ENCODE data around the gene MED26.

MED26 gene

DNA sequence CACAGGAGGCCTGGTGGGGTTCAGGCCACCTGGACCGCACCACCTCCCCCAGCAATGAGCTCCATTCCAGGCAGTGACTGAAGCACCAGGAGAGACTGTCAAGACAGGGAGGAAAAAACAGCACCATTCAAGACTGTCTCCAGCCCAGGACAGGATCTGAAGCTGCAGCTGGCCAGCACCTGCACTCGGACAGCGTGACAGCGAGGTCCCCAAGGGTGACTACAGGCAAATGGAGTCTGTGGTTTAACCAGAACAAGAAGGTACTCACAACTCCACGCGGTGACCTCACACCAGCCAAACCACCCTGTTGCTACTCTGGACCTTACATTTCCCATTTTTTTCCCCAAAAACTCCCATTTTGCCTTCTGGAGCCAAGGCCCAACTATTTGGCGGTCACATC lies 9.8 kb downstream of the MED26 start:
- DNase-seq (ENCODE audit: low read depth in 1 of 2, low spot score in 1 of 2), result no peak

DNA sequence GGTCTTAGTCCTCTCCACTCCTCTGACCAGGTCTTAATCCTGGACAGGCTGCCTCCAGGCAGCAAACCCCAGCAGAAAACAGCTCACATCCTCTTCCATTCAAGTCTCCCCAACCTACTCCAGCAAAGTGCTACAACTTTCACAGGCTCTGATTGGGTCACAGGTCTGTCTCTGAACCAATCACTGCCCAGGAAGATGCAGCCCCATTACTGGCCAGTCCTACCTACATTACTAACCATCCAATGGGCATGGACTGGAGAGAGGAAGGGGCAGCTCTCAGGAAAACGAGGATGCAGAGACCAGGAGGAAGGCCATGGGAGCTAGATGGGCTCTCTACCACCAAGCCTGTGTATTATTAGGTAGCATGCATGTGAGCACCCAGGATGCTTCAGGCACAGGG lies 12.2 kb downstream of the MED26 start:
- DNase-seq (ENCODE audit: low read depth in 1 of 2, low spot score in 1 of 2), result no peak

DNA sequence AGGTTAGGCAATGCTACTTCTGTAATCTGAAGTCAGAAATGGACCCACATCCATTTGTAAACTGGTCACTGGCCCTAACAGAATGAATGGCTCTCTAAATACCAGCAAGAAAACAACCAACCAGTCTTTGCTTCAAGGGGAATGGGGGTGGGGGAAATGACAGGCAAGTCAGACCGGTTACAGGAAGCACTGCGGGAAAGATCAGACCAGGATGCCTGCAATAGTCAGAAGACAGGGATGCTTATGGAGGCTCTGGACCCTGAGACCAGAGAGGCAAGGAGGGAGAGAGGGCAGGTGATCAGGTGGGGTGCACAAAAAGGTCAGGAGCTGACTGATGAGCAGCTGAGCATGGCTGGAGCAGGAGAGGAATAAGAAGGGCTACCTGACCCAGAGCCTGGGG lies 13.1 kb downstream of the MED26 start:
- DNase-seq (ENCODE audit: low read depth in 1 of 2, low spot score in 1 of 2), result no peak

DNA sequence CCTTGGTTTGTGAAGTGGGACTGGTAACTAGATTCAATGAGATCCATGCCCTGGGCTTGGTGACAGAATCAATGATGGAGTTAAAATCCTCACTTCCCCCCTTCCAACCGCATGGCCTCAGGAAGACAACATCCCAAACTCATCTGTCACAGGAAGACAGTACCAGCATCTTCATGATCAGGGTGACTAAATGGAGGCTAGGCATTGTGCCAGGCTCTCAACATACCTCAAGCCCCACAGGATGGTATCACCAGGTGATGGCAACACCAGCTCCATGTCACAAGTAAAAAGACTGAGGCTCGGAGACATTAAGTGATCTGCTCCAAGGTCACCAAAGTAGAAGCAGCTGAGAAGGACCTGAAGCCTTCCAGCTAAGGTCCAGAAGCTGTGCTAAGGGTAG lies 14.2 kb downstream of the MED26 start:
- DNase-seq (ENCODE audit: low read depth in 1 of 2, low spot score in 1 of 2), result no peak

DNA sequence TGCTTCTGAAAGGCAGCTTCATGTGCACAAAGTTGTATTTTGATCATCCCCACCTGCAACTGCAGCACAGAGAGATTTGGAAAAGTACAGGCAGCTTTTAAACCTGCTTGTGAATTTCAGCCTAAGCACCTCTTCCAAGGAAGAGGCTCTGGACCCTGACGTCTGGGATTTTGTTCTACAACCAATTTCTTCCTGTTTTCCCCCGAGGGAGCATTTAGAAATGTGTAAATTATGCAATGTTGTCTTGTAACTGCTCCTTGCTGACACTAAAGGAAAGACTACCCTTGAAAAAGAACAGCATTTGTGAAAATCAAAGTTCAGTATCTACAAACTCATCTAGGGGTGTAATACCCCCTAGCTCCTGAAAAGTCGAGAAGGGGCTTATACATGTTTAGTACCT lies 15.4 kb downstream of the MED26 start:
- DNase-seq (ENCODE audit: low read depth in 1 of 2, low spot score in 1 of 2), result no peak

DNA sequence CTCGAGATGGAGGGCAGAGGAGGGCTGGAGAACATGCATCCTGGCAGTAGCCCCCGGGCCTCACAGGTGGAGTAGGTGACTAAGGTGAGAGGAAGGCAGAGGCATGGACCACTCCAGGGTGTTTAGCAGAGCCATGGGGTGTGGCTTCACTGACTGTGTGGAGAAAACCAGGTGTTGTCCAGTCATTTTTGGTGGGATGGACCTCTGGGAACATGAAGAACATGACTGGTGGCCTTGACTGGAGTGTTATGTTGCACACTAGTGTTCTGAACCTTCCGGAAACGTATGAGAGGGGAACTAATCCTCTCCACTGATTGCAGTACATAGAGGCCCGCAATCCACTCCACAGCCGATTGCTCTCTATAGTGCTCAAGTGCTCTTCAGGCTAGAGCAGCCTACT lies 16.9 kb downstream of the MED26 start:
- no peak for DNase-seq (ENCODE audit: low read depth in 1 of 2, low spot score in 1 of 2)

DNA sequence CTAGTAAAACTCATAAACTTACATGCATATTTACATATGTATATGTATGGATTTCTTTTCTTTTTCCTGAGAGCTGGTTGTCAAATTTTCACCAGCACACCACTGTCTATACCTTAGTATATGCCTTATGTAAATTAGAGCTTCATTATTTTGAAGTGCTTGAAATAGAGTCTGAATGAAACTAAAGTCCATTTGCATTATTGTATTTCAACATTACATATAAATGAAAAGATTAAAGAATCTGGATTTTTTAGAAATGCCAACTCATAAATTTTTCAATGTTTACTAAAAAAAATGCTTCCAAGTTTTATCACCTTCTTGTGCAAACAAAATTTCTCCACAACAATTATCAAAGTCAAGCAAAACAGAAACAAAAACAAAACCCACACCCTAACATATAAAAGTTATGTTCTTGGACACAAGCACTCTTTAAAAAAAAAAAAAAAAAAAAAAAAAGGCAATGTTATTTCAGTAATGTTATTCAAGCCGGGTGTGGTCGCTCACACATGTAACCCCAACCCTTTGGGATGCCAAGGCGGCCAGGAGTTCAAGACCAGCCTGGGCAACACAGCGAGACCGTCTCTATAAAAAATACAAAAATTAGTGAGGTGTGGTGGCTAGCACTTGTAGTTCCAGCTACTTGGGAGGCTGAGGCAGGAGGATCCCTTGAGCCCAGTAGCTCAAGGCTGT lies 18.3 kb downstream of the MED26 start:
- no peak for DNase-seq (ENCODE audit: low read depth in 1 of 2, low spot score in 1 of 2)

DNA sequence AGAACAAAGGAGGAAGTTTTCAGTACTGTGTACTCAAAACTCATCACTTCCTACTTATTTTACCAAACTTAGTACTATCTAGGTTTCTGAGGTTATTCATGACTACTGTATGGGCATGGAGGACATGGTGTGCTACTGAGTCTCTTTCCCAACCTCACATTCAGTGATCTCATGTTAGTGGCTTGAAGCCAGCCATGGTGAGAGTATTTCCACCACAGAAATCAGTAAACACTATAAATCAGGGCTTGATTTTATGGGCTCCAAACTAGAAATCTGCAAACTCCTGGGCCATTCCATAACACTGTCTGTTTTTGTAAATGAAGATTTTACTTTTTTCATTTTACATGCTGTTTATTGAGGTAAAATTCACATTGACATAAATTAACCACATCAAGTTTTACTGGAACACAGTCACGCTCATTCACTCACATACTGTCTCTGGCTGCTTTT lies 19.7 kb downstream of the MED26 start:
- no peak for DNase-seq (ENCODE audit: low read depth in 1 of 2, low spot score in 1 of 2)

DNA sequence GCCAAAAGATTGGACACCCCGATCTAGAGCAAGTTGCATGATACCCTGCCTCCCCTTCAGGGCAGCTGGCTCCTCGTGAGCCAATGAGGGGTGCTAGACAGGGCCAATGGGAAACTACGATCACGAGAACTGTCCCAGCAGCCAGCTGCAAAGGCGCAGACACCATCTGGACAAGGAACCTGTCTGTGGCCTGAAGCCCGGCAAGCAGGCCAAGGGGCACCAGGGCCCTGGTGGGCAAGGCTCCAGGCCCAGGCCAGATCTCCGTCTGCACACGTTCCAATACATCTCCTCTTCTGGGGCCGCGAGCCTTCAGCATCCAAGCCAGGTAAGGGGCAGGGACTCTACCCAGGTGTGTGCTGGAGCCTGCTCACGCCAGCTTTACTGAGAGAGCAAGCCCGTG lies 20.2 kb downstream of the MED26 start:
- no peak for DNase-seq (ENCODE audit: low read depth in 1 of 2, low spot score in 1 of 2)

DNA sequence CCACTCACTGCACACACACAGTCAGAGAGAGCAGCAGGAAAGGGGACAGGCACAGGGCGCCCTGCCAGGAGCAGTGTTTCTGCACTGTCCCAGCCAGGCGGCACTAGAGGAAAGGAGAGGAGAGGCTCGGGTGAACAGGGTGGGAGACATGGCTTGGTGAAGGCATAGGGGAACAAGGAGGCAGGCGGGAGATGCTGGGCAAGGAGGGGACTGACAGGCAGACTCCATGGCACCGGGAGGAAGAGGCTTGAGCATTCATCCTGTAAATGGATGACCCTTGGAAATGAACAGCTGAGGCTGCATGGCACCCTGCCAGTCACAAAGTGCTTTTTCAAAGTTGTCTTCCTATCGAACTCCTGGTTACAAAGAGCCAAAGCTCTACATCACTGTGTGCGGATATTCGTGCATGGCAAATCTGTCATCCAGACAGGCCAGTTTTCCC lies 22.4 kb downstream of the MED26 start:
- no peak for DNase-seq (ENCODE audit: low read depth in 1 of 2, low spot score in 1 of 2)

DNA sequence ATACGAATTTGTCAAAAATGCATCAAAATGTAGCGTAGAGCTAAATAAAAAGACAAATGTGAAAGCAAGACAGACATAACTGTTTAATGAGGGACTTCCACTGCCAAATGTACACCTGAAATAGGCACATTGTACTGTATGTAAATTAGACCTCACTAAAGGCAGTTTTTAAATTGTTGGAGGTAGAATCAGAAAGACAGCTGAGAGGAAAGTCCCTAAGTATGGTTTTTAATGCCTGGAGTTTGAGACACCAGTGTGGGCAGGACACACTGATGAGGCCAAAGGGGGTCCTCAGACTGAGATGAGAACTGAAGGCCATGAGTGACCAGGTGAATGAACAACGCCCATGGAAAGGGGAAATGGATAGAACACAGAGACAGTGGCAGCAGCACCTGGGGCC lies 22.9 kb downstream of the MED26 start:
- no peak for DNase-seq (ENCODE audit: low read depth in 1 of 2, low spot score in 1 of 2)

DNA sequence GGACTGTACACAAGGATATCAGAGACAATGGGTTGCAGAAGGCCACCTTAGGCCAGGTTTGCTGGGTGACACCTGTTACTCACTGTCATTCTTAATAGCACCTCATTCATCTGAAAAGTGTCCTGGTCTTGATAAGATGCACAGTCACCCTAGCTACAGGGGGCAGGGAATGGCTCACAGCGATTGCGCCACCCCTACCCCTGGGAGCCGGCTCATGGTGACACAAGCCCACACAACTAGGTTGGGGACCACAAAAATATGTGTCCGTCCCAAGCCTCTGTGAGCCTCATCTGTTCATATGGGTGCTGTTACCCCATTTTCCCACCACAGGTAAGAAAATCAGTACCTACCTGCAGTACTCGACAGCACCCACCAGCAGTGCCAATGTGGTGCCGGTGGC lies 23.4 kb downstream of the MED26 start:
- no peak for DNase-seq (ENCODE audit: low read depth in 1 of 2, low spot score in 1 of 2)

DNA sequence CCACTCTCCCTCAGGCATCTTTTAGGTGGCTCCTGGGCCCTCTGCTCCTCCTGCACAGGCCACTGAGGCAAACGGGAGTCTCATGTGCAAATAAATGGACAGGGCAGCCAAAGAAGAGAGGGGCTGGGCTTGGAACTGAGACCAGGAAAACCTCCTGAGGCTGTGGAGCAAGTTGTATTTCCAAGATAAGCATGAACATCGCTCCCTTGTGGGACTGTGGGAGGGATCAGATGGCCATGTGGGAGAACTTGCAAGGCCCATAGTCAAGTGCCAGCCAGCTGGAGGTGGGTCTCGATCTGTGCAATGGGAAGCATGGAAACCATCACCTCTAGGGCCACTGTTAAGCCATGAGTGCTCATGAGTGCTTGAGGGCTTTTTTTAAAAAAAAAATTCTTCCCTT lies 24.9 kb downstream of the MED26 start:
- DNase-seq (ENCODE audit: low read depth in 1 of 2, low spot score in 1 of 2), result no peak

DNA sequence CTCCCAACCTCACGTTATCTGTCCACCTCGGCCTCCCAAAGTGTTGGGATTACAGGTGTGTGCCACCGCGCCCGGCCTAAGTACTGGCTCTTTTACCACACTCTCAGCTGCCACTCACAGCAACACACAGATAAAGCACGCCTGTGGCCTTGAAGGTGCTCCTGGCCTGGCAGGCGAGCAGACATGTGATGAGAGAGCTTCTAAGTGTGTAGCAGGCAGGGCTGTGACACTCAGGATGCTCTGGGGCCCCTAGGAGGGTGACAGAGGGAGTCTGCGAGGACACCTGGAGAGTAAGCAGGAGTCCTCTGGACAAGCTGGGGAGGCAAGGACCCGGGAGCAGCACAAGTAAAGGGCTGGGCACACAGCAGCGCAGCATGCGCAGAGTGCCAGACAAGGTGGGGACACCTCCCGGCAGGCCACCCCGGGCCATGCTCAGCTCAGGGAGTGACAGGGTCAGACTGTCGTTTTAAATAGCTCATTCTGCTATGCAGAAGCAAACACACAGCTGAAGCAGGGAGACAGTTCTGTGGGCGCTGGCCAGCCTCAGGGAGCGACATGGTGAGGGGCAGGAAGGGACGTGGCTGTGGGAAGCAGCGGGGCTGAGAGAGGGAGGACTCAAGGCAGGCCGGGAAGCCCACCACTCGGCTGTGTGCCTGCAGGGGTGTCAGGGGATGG lies 26.5 kb downstream of the MED26 start:
- DNase-seq (ENCODE audit: low read depth in 1 of 2, low spot score in 1 of 2), result no peak

DNA sequence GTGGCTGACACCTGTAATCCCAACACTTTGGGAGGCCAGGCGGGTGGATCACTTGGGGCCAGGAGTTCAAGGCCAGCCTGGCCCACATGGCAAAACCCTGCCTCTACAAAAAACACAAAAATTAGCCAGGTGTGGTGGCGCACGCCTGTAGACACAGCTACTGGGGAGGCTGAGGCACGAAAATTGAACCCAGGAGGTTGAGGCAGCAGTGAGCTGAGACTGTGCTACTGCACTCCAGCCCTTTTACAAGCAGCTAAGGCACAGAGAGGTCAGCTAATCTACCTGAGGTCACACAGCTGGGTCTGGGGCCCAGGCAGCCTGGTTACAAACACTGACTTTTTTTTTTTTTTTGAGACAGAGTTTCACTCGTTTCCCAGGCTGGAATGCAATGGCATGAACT lies 27.2 kb downstream of the MED26 start:
- DNase-seq (ENCODE audit: low read depth in 1 of 2, low spot score in 1 of 2), result no peak

DNA sequence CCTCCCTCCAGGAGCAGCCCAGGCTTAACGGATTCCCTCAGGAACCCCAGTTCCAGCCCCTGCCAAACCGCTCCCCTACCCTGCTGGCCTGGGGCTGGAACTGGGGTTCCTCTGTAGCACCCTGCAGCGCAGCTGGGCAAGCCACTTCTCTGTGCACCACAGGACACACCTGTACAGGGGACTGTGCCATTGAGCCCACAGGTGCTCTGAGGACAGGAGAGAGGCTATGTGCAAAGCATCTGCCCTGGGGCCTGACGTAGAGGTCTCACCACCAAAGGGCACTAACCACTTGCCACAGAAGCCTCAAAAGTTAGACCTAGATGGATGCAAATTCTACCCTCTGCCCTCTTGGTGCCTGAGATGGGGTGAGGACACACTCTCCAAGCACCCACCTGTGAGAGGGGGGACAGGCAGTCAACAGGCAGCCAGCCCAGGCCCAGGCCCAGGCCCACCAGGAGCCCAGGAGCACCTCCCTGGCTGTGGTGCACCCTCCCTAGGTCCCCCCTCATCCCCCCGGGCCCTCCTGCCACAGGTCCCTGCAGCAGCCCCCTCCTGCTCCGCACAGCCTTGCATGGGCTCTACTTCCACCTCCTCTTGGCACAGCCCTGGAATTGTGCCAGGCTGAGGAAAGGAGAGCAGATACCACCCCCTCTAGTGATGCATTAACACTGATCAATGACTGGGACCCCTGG lies 28.2 kb downstream of the MED26 start:
- DNase-seq (ENCODE audit: low read depth in 1 of 2, low spot score in 1 of 2), result no peak

DNA sequence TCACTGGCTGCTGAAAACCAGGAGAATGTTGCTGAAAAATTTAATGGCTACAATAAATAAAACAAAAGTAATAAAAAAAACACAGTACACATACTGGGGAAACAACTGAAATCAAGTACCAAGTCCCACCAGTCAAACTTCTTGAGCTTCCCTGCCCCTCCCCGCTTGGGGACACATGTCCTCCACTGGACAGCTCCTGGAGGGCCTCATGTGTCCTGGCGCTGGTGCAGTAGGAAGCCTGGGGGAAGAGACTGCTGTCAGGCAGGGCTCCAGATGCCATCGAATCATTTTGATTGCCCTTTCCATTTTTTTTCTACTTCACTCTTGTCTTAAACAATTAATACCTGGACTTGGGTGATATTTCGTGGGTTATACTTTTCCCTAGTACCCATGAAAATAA lies 29.2 kb downstream of the MED26 start:
- no peak for DNase-seq (ENCODE audit: low read depth in 1 of 2, low spot score in 1 of 2)

DNA sequence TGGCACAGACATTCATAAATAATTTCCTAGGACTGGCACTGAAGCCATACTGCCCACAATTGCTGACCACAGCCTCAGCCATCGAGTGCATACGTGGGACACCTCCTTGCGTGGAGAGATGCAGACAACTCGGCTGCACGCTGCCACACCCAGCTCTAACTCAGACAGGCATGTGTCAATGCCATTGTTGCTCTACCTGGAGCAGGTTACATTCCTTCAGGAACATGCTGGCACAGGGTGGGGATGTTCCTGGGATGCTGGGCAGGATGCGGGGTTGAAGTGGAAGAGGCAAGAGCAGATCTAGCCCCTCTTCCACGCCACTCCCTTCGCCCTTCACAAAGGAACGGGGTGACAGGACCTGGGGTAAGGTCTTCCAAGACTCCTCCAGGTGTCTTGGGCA lies 31.6 kb downstream of the MED26 start:
- no peak for DNase-seq (ENCODE audit: low read depth in 1 of 2, low spot score in 1 of 2)

DNA sequence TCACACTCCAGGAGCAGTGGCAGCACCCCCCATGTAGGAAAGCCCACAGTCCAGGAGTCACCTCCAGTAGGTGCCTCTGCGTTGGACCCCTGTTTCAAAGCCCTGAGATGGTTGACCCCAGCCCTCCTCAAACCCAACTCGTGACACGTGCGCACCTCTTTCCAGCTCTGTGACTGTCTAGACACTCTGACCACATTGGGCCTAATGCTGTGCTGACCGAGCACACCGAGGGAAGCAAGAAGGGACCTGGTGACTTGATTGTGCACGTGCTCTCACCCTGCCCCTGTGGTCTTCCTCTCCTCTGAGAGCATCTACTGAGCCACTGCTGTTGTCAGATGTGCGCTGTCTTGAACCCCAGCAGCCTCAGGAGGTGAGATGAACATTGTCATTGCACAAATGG lies 32.9 kb downstream of the MED26 start:
- DNase-seq (ENCODE audit: low read depth in 1 of 2, low spot score in 1 of 2), result no peak

DNA sequence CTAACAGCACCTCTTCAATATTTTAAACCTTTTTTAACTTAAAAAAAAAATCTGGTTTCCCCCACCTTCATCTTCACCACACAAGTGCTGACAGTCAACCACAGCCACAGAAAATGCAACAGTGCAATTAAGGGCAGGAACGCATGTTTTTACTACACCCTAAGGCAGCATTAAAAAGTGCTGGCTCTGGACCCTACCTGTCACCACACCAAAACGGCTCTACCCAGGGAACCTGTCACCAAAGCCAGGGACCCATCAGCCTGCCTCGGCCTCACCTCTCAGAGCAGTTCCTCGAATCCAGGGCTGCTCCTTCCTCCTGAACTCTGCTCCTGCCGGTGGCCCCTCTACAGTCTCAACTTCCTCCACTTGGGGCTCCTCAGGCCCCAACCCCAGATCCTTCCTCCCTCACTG lies 33.3 kb downstream of the MED26 start:
- no peak for DNase-seq (ENCODE audit: low read depth in 1 of 2, low spot score in 1 of 2)

DNA sequence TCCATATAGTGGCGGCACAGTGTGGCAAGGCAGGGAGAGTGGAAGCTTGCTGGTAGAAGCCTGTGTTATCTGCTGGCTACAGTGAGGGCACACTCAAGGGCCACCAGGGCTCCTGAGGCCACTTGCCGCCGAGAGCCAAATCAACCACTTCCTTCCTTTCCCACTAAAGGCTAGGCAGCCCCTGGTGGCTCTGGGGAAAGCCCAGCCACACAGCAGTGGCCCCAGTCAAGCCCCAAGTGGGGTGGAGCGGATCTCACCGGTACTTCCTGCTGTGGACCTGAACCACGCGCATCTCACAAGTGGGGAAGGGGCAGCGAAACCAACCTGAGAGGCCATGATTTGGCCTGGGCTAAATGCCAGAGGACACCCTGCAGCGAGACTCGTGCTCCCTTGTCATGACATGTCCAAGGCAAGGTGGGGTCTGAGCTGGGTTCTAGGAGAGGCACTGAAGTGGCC lies 33.8 kb downstream of the MED26 start:
- DNase-seq (ENCODE audit: low read depth in 1 of 2, low spot score in 1 of 2), result no peak

DNA sequence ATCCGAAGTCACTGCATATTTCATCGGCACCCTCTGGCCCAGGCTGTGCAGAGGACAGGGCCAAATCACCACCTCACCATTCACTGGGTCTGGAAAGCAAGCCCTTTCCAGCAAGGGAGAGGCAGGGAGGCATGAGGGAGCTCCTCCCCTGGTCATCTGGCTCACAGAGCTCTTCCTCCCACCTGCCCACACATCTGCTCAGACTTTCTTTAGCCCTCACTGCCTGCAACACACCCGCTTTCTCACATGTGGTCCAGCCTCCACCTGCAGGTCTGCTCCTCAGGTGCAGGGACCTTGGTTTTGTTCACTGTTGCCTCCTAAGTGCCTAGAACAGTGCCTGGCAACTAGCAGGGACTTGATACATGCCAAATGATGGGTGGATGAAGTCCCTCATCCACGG lies 34.8 kb downstream of the MED26 start:
- no peak for DNase-seq (ENCODE audit: low read depth in 1 of 2, low spot score in 1 of 2)

All from activated T-helper 1 cell treated with anti-CD3 and anti-CD28 coated beads, Interleukin-2, amount 50 U/mL, for 16 hours (primary cell).